HCT116 (cell line): ENCODE measurements around the gene SETD3. TPM values are rescaled to one million over a fixed set of nuclear protein-coding genes. Genes with fewer than 3 reads are reported as not detected.

Experiments
- ATAC-seq: fragments of 200-7000 bp; cut with Tn5 transposase; 2 replicates; pipeline ENCODE4 v1.9.1; 2020; ENCODE audit warnings: mild to moderate bottlenecking, moderate library complexity
- BruUV-seq: library from RNA; stranded (reverse); fragments of 400-500 nt; replicated peaks from 2 replicates; lab custom pipeline; 2021; lab: Mats Ljungman, UMichigan
- CTCF ChIA-PET: fragments of 300-600 bp; sonication (Branson Sonifier 250); formaldehyde crosslinking; loops from one replicate; lab custom pipeline; 2021; ENCODE audit warnings: antibody characterized with exemption; lab: Charles Lee
- POLR2A ChIA-PET: fragments of 300-600, 350-600 bp; sonication (Branson Sonifier 250); formaldehyde crosslinking; loops from one replicate; lab custom pipeline; 2021; ENCODE audit warnings: antibody characterized with exemption; lab: Charles Lee
- RAD21 ChIA-PET, 2 experiments: fragments of 300-600 bp; sonication (Branson Sonifier 250); formaldehyde crosslinking; loops; one replicate each; lab custom pipeline; 2023; ENCODE audit warnings: low total read pairs in 2 of 2; ENCODE audit not compliant: uncharacterized antibody in 2 of 2, unreplicated experiment in 2 of 2, low non-redundant PET in 1 of 2; lab: Charles Lee
- DNase-seq: peaks from one replicate; pipeline ENCODE4 v3.0.0-alpha.2; 2010; ENCODE audit warnings: low read depth, low spot score
- H2AFZ ChIP-seq: fragments of 200-600 bp; shearing (Covaris generic), sonication (generic); 2 replicates; pipeline ENCODE4 v1.6.1; 2017; ENCODE audit warnings: low read depth, mixed run types, mixed read lengths, antibody characterized with exemption, low read length; ENCODE audit not compliant: poor library complexity, severe bottlenecking
- H3K27ac ChIP-seq: 2 replicates; pipeline ENCODE4 v1.5.1; 2012; ENCODE audit warnings: low read depth, low read length
- H3K27me3 ChIP-seq: fragments of 200-600 bp; sonication (generic); 2 replicates; pipeline ENCODE4 v1.6.1; 2016; ENCODE audit warnings: mixed run types, low read length, mixed read lengths; ENCODE audit not compliant: insufficient read depth
- H3K36me3 ChIP-seq, 2 experiments: fragments of 200-500 bp in 1 of 2; fragments of 200-600 bp in 1 of 2; sonication (Bioruptor generic) in 1 of 2; sonication (generic) in 1 of 2; 2 replicates each; pipeline versions ENCODE4 v1.5.1 to v1.6.1; 2014 to 2016; ENCODE audit warnings: low read length in 2 of 2, inconsistent platforms in 1 of 2, mixed read lengths in 1 of 2, mixed run types in 1 of 2; ENCODE audit not compliant: insufficient read depth in 2 of 2, control insufficient read depth in 1 of 2
- H3K4me1 ChIP-seq, 2 experiments: fragments of 200-600 bp in 1 of 2; sonication (generic) in 1 of 2; 2 replicates each; pipeline versions ENCODE4 v1.5.1 to v1.6.1; 2012 to 2017; ENCODE audit warnings: low read length in 2 of 2, inconsistent platforms in 1 of 2, mild to moderate bottlenecking in 1 of 2, mixed read lengths in 1 of 2, mixed run types in 1 of 2, moderate library complexity in 1 of 2; ENCODE audit not compliant: insufficient read depth in 2 of 2, control insufficient read depth in 1 of 2
- H3K4me2 ChIP-seq: fragments of 200-600 bp; sonication (generic); 2 replicates; pipeline ENCODE4 v1.6.1; 2017; ENCODE audit warnings: mixed run types, low read length, mixed read lengths
- H3K4me3 ChIP-seq, 2 experiments: fragments of 200-600 bp in 1 of 2; sonication (generic) in 1 of 2; replicated peaks in 1 of 2; 2 replicates each; pipeline ENCODE4 v1.5.1; 2011 to 2016; ENCODE audit warnings: low read length in 2 of 2, control low read depth in 1 of 2, low read depth in 1 of 2, mild to moderate bottlenecking in 1 of 2, mixed read lengths in 1 of 2, mixed run types in 1 of 2
- H3K79me2 ChIP-seq: fragments of 200-600 bp; sonication (generic); 2 replicates; pipeline ENCODE4 v1.6.1; 2017; ENCODE audit warnings: mild to moderate bottlenecking, mixed run types, low read length, moderate library complexity, mixed read lengths; ENCODE audit not compliant: insufficient read depth
- H3K9ac ChIP-seq: fragments of 200-600 bp; sonication (generic); 2 replicates; pipeline ENCODE4 v1.6.1; 2016; ENCODE audit warnings: low read length, mixed read lengths
- H3K9me2 ChIP-seq: fragments of 200-600 bp; sonication (generic), shearing (Covaris generic); 2 replicates; pipeline ENCODE4 v1.6.1; 2017; ENCODE audit warnings: mixed run types, mild to moderate bottlenecking, moderate library complexity; ENCODE audit not compliant: insufficient read depth
- H3K9me3 ChIP-seq, 2 experiments: fragments of 200-500 bp in 1 of 2; fragments of 200-600 bp in 1 of 2; sonication (Bioruptor generic) in 1 of 2; sonication (generic) in 1 of 2; 2 replicates each; pipeline ENCODE4 v1.6.1; 2014 to 2017; ENCODE audit warnings: low read length in 2 of 2, mixed read lengths in 2 of 2, inconsistent platforms in 1 of 2, low read depth in 1 of 2, mild to moderate bottlenecking in 1 of 2, mixed run types in 1 of 2, moderate library complexity in 1 of 2; ENCODE audit not compliant: control insufficient read depth in 1 of 2, insufficient read depth in 1 of 2
- H4K20me1 ChIP-seq: fragments of 200-600 bp; sonication (generic), shearing (Covaris generic); 2 replicates; pipeline ENCODE4 v1.6.1; 2017; ENCODE audit warnings: mixed run types, mild to moderate bottlenecking, moderate library complexity; ENCODE audit not compliant: insufficient read depth
- CBX3 ChIP-seq: IDR thresholded peaks from 2 replicates; pipeline ENCODE4 v1.6.1; 2012; ENCODE audit warnings: low read depth
- CTCF ChIP-seq, 3 experiments: fragments of 200-600 bp in 1 of 3; sonication (generic) in 1 of 3; IDR thresholded peaks in 2 of 3; conservative IDR thresholded peaks in 1 of 3; 2 replicates each; pipeline ENCODE4 v1.5.1; 2012 to 2017; ENCODE audit warnings: low read depth in 2 of 3, low read length in 2 of 3, antibody characterized with exemption in 1 of 3, borderline replicate concordance in 1 of 3, control low read depth in 1 of 3, mild to moderate bottlenecking in 1 of 3, mixed read lengths in 1 of 3, mixed run types in 1 of 3, moderate library complexity in 1 of 3; ENCODE audit not compliant: insufficient read depth in 1 of 3
- ELF1 ChIP-seq: IDR thresholded peaks from 2 replicates; pipeline ENCODE4 v1.6.1; 2012; ENCODE audit warnings: low read depth, borderline replicate concordance
- EZH2 ChIP-seq: fragments of 200-600 bp; sonication (generic); IDR thresholded peaks from 2 replicates; pipeline ENCODE4 v1.6.1; 2017; ENCODE audit warnings: antibody characterized with exemption, mixed run types
- JUND ChIP-seq: IDR thresholded peaks from 2 replicates; pipeline ENCODE4 v1.6.1; 2012
- MAX ChIP-seq: IDR thresholded peaks from 2 replicates; pipeline ENCODE4 v1.6.1; 2012
- POLR2A ChIP-seq: IDR thresholded peaks from 2 replicates; pipeline ENCODE4 v1.7.0; 2011; ENCODE audit warnings: borderline replicate concordance; ENCODE audit not compliant: insufficient read depth, insufficient read length; ENCODE audit errors: extremely low read depth
- POLR2AphosphoS5 ChIP-seq: IDR thresholded peaks from 2 replicates; pipeline ENCODE4 v1.6.1; 2011; ENCODE audit warnings: mild to moderate bottlenecking, low read depth, low read length, moderate library complexity
- SP1 ChIP-seq: IDR thresholded peaks from 2 replicates; pipeline ENCODE4 v1.6.1; 2012; ENCODE audit warnings: low read depth
- YY1 ChIP-seq: IDR thresholded peaks from 2 replicates; pipeline ENCODE4 v1.6.1; 2011; ENCODE audit warnings: low read length, low read depth, moderate library complexity, mild to moderate bottlenecking; ENCODE audit not compliant: insufficient replicate concordance; ENCODE audit errors: extremely low read depth
- intact Hi-C: fragments of 100-400 bp; cut with micrococcal nuclease; formaldehyde crosslinking; loops from 2 replicates; pipeline ENCODE4 v1.10.0; 2022
- total RNA-seq: library from RNA; stranded (reverse); gene quantifications from one replicate; pipeline ENCODE4 v1.2.1, GENCODE V29; 2021; ENCODE audit not compliant: unreplicated experiment

Gene SETD3
- total RNA-seq, 1 experiment from 2014 or later, result 46.6 TPM

DNA sequence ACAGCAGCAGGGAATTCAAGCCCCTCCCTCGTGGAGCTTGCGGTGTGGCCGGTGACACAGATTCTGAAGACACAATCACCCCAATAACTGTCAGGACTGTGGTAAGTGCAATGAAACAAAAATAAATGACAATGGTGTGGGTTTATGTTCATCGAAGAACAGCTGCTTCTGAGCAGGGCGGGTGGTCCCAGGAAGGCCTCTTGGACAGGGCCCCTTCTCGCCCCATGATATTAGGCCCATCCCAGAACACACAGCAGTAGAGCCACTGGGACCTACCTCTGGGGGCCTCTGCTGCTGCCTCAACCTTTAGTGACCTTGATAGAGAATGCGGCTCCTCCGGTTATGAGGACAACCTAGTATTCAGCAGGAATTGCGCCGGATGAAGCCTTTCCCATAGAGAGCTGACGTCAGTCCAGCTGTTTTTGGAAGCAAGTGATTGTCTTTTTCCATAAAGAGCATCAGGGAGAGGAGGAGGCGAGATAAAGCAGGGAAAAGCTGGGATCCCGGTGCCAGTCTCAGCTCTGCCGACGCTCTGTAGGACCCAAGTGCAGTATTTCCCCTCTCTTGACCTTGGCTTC, 124.5 kb downstream of the SETD3 start:
- ChIA-PET RAD21 (no interaction called here), CTCF (interaction anchor here (1.0 to 1.5 kb wide), 2 partner anchors 36 to 37 kb away, joined by 3 to 6 read pairs; no protein-coding TSS in a partner anchor), POLR2A (no interaction called here)
- Histone ChIP-seq H3K9ac (no peak overlapping the region), H3K9me2 (no peaks in the 10 kb centered on the region), H3K4me3 (no peak overlapping the region), H3K36me3 (no peaks in the 10 kb centered on the region), H3K9me3 (no peaks in the 10 kb centered on the region), H2AFZ (no peak overlapping the region), H3K27me3 (no peaks in the 10 kb centered on the region), H3K27ac (no peak overlapping the region), H3K4me2 (no peak overlapping the region), H3K4me1 (peaks cover 0 to 7% of the 10 kb centered on the region in 2 experiments; a peak in 1 of 4 replicates), H3K79me2 (no peaks in the 10 kb centered on the region), H4K20me1 (no peaks in the 10 kb centered on the region)
- BruUV-seq, result no TSS peak
- intact Hi-C loops, result no loop called here
- ATAC-seq (no peak), DNase-seq (no peak)
- TF ChIP-seq JUND (no peak), YY1 (no peak), POLR2A (no peak), EZH2 (no peak), SP1 (no peak), MAX (no peak), CTCF (IDR thresholded peaks at IDR 0.05 in 2 of 3, conservative IDR thresholded peaks at IDR 0.05 in 1 of 3; ENCODE audit: borderline replicate concordance in 1 of 3, insufficient read depth in 1 of 3, low read depth in 2 of 3, low read length in 2 of 3) (no peak), ELF1 (no peak), POLR2AphosphoS5 (no peak), CBX3 (no peak)
